GM18520 (cell line): ENCODE data around the gene TMEM256.

Experiments
- ATAC-seq: cut with Tn5 transposase; IDR thresholded peaks from one replicate; pipeline ENCODE4 v1.9.1; 2021; ENCODE audit not compliant: unreplicated experiment

The TMEM256 gene

DNA sequence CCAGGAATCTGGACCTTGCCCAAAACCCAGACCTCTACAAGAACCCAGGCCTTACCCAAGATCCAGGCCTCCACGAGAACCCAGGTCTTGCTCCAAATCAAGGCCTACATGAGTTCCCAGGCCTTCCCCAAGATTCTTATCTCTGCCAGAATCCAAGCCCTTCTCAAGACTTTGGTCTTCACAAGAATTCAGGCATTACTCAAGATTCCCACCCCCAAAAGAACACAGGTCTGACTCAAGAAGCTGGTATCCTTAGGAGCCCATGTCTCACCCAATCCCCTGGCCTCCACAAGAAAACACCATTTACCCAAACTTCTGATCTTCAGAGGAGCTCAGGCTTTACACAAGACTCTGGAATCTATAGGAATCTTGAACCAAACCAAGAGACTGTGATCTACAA is 27.3 kb upstream of the TMEM256 start:
- ATAC-seq: no peak

DNA sequence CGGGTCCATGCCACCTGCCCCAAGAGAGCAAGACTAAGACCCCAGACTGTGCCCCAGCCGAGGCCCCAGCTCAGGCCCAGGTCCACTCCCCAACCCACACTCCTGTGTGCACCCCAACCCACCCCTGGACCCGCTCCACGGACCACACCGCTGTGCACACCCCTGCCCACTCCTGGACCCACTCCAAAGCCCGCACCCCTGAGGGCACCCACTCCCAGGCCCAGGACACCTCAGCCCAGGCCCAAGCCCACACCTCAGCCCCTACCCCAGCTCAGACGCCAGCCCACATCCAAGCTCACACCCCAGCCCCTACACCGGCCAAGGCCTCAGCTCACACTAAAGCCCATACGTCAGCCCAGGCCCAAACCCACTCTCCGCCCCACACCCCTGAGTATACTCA is 25.8 kb upstream of the TMEM256 start:
- no peak for ATAC-seq

GRCh38 chr17:7428557-7428956 is 24.7 kb upstream of the TMEM256 start, which contains the start of gene SPEM3:
TSS of gene SPEM3 (plus strand) at chr17:7428857. CDS start at chr17:7428903, 46 bp downstream.
- ATAC-seq: no peak

GRCh38 chr17:7427549-7427948 is 23.7 kb upstream of the TMEM256 start:
- no peak for ATAC-seq

GRCh38 chr17:7426896-7427489 is 23.1 kb upstream of the TMEM256 start:
- ATAC-seq: no peak

DNA sequence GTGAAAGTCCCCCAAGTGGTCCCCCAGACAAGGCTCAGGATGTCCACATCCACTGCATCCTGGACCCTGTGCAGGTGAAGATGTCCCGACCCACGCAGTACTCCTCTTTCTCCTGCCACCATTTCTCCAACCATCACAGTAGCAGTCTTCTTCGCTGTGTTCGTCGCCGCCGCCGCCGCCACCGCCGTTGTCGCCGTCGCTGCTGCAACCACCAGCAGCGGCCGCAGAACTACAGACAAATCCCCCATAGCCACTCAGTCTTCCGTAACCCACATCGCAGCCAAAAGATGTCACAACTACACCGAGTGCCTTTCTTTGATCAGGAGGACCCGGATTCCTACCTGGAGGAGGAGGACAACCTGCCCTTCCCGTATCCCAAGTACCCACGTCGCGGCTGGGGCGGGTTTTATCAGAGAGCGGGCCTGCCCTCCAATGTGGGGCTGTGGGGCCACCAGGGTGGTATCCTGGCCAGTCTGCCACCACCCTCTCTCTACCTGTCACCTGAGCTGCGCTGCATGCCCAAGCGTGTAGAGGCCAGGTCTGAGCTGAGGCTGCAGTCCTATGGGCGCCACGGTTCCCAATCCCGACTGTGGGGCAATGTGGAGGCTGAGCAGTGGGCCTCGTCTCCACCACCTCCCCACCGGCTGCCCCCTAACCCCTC is 22.4 kb upstream of the TMEM256 start:
- ATAC-seq: no peak

GRCh38 chr17:7425756-7426155 is 21.9 kb upstream of the TMEM256 start:
- ATAC-seq: no peak

GRCh38 chr17:7425316-7425715 is 21.4 kb upstream of the TMEM256 start, which contains the start of gene SPEM2:
TSS of gene SPEM2 (plus strand) at chr17:7425616. CDS start at chr17:7425689, 73 bp downstream.
- no peak for ATAC-seq

DNA sequence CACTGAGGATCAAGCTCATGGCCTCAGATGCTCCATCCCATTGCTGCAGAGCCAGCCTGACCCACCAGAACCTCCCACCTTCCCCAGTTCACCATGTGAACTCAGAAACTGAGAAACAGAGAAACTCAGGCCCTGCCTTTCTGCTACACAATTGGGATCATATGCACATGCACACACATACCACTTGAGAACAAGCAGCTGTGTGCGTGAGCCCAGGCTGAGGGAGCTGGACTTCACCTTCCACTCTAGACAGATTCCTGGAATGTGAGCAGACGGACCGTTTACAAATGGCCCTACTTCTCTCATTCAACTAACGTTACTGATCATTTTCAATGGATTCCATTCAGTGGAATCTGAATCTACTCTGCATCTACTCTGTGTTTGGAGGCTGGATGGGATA is 19.8 kb upstream of the TMEM256 start:
- ATAC-seq: no peak

DNA sequence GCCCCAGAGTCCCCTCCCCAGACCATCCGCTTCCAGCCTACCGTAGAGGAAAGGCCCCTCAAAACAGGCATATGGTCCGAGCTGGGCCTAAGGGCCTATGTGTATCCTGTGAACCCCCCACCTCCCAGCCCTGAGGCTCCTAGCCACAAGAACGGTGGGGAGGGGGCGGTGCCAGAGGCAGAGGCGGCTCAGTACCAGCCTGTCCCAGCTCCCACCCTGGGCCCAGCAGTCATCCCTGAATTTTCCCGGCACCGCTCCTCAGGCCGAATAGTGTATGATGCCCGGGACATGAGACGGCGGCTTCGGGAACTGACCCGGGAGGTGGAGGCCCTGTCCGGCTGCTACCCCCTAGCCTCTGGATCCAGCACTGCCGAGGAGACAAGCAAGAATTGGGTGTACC is 17.3 kb upstream of the TMEM256 start:
- no peak for ATAC-seq

DNA sequence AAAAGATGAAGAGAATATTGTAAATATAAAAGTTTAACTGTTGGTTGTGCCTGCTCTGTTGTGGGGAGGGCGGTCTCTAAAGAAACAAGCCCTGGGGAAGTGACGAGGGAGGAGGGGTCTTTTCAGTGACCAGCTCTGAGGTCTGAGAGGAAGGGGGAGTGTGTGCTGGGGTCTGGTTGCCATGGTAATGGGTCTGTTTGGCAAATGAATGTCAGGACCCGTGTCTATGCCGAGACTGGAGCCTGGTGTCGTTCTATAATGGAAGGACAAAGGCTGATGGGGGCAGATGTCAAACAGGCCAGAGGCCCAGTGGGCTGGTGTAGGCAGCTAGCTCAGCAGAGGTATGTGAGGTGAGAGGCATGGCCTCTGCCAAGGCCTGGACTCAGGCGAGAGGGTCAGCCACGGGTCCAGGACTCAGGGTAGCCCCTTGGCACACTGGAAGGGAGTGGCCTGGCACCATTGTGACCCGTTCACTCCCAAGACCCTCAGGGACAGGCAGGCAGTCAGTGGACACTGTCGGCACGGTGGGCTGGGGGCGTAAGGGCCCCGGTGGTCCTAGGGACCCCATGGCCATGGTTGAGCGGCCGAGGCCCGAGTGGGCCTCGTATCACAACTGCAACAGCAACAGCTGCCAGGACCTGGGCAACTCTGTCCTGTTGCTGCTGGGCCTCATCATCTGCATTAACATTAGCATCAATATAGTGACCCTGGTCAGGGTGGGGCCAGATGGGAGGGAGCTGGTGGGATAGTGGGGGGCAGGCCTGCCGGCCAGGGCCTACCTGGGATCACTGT is 16.1 kb upstream of the TMEM256 start, which contains the start of gene SPEM1:
Gene SPEM1 (plus strand): TSS at position 506 of the 792 bp plus-strand sequence. CDS start 61 bp downstream, at position 567.
- no peak for ATAC-seq

DNA sequence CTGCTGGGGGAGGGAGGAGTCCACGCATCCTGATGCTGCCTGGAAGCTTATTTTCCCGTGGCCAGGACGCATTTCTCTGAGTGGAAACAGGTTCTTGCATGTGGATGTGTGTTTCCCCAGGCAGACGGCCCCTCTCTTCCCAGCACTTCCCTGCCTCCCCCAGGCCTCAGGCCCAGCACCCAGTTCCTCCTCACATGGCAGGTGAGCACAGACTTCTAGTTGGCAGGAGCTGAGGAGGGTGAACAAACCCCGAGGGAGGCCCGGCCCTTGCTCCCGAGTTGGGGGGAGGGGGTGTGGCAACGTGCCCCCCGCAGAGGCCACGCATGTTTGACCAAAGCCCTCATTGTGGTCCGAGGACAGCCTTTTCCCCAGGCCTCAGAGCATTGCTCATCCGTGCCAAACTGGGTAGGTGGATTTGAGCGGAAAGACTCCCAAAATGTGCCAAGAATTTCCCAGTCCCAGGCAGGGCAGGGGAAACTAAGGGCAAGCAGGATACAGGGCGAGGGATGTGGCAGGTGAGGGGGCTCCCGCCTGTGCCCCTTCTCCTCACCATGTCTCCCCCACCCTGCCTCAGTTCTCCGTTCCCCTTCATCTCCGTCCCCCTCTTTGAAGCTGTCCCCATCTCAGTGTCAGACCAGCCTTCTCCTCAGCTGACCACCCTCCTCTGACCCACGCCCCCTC is 14.7 kb upstream of the TMEM256 start:
- ATAC-seq: no peak

DNA sequence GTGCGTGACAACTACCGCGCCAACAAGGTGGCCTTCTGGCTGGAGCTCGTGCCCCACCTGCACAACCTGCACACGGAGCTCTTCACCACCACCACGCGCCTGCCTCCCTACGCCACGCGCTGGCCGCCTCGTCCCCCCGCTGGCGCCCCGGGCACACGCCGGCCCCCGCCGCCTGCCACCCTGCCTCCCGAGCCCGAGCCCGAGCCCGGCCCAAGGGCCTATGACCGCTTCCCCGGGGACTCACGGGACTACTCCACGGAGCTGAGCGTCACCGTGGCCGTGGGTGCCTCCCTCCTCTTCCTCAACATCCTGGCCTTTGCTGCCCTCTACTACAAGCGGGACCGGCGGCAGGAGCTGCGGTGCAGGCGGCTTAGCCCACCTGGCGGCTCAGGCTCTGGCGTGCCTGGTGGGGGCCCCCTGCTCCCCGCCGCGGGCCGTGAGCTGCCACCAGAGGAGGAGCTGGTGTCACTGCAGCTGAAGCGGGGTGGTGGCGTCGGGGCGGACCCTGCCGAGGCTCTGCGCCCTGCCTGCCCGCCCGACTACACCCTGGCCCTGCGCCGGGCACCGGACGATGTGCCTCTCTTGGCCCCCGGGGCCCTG is 13.3 kb upstream of the TMEM256 start:
- ATAC-seq: no peak

GRCh38 chr17:7416323-7416722 is 12.4 kb upstream of the TMEM256 start:
- no peak for ATAC-seq

- no peak for ATAC-seq
These were observed 11.9 kb upstream of the TMEM256 start for GRCh38 chr17:7415784-7416183.

DNA sequence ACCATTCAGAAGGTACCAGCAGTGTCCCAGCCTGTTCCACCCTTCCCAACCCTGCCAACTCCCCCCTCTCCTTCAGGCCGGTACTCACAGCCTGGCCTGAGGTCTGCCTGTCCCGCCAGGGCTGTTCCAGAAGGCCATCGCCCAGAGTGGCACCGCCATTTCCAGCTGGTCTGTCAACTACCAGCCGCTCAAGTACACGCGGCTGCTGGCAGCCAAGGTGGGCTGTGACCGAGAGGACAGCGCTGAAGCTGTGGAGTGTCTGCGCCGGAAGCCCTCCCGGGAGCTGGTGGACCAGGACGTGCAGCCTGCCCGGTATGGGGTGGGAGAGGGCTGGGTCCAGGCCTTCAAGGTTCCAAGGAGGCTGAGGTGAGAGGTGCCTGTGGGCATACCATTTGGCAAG is 10.9 kb upstream of the TMEM256 start:
- no peak for ATAC-seq

- no peak for ATAC-seq
These were observed 9.6 kb upstream of the TMEM256 start for GRCh38 chr17:7413346-7413985.

- ATAC-seq: no peak
These were observed 7.5 kb upstream of the TMEM256 start for GRCh38 chr17:7411427-7411750.

- no peak for ATAC-seq
These were observed 6.9 kb upstream of the TMEM256 start for GRCh38 chr17:7410634-7411426.

DNA sequence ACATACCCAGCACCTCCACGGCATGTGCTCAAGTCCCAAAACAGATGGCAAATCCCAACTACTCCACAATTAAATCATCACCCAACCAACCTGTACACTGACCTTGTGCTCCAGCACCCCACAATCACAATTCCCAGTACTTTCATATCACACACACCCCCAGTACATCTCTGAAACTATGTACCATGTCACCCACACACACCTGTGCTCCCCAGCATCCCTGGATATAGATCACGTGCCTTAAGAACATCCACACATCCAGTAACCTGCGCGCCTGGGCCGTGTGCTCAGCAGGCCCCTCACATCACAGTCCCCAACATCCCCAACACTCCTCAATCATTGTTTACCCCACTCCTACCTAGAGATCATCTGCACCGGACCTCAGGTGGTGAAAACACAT is 5.8 kb upstream of the TMEM256 start:
- no peak for ATAC-seq
